HPDE6-E6E7 (cell line): ENCODE data around the gene SCARF2.
A peak's percentile ranks its signal among the peaks of the same experiment; 100 is the strongest.
"Not testable (repeated sequence)": the region's sequence is repeated elsewhere in the genome, so short reads cannot be mapped to it uniquely, and the experiment has no call there.

Experiments used
- DNase-seq: peaks from one replicate; pipeline ENCODE4 v3.0.0; 2011; ENCODE audit warnings: missing footprints; ENCODE audit errors: extremely low spot score

Gene SCARF2

DNA sequence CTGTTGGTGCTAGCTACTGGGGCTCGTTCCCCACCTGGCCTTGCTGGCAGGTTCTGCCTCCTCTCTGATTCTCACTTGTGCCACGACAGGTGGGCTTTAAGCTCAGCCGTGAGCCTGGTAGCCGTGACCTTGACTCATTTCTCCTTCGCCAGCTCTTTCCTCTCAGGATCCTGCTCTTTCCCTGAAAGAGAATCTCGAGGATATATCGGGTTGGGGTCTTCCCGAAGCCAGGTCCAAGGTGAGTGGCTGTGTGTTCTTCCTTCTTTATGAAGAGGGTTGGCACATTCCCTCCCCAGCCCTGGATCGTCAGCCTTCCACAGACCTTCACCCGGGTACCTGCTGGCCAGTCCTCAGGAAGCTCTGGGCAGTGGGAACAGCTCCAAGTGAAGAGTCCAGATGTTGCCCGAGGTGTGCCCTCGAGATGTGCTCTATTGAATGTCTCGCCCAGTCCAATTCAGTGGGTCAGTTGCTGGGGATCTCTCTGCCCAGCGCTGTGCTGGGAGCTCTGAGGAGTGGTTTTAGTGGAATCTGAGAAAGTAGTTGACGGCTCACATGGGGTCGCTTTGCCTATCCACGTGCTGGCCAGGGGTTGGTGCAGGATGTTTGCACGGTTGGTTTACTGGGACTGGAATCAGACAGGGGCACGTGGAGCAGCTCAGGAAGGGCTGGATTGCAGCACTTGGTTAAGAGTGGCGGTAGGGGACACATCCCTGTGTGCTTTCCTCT is 42.3 kb downstream of the SCARF2 start:
- no peak for DNase-seq

DNA sequence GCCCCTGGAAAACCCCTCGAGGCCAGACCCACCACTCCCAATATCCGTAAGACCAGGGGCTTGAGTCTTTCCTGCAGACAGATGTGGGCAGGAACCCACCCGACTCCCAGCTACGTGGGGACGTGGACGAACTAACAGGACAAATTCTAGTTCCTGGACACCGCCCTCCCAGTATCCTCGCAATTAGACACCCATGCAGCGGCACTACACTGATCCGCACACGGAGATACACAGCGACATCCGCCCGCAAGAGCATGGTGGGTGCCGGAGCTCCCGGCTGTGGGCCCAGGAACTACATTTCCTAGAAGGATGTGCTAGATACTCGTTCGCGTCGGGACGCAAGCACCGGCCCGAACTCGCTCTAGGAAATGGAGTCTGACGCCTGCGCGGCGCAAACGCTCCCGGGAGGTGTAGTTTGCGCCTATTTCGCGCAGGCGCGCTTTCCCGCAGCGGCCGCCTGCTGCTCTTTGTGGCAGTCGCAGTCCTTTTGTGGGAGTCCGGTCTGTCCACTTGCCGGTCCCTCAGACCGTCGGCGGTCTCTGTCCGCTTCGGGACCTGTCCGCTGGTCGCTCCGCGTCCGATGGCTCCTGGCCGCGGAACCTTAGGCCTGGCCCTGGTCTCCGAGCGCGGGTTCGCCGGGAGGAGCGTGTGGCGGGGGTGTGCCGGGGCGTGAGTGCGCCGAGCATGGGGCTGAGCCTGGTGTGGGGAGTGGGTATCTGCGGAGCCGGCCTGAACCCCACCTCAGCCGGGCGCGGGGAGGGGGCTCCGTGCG is 43.7 kb downstream of the SCARF2 start, which contains the start of gene ZNF74:
Gene ZNF74 (plus strand): TSS at position 447 of the 772 bp plus-strand sequence. CDS start 478 bp downstream, outside the sequence.
- DNase-seq: peak; percentile 84

GRCh38 chr22:20392983-20393704 is 44.5 kb downstream of the SCARF2 start:
- DNase-seq: no peak

GRCh38 chr22:20392365-20392881 is 45.2 kb downstream of the SCARF2 start:
- DNase-seq: not testable (repeated sequence)

DNA sequence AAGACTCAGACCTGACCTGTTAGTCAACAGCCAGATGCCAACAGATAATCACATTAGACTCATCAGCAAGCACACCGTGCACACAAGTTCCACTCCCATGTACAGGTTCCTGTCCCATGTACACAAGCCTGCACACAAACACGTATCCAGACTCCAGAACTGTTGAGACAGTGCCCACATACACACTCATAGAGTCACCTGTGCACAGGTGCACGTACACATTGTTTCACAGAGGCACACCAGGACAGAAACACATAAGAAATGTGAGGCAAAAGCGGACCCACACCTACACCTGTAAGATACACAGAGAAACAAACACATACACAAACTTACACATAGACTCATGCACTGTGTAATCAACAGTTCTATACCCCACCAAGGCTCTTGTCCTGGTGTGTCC is 46.4 kb downstream of the SCARF2 start:
- no peak for DNase-seq

DNA sequence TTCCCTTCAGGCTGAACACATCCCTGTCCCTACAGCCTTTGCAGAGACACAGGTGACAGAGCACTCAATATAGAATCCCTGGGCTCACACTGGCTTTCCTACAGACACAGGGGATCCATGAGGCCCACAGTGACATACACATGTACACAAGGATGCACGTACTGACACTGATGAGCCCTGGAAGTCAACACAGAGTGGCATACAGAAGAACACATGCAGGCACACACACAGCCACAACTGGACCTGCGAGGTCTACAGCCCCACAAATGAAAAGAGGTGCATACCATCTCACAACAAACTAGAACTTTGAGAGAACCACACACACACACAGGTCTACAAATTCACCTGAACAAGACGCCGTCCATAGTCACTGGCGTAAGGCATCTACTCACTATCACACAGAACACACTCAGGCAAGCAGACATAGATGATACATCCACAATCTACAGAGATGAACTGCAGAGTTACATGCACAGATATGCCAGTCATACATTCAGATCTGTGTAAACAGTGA is 47.2 kb downstream of the SCARF2 start:
- DNase-seq: no peak

DNA sequence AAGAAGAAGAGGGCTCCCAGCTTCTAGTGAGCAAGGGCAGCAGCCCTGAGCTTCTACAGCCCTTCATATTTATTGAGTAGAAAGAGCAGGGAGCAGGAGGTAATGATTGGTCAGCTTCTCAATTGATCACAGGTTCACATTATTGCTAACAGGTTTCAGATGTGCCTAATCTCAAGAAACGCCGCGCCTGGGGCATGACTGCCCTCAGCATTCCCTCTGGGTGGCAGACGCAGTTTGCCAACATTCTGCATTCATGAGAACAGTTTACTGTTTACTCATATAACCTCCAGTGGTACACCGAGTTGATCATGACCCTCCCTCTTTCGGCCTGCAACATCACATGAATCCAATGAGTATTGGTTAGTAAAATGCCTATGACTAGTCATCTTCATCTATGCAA is 48.3 kb downstream of the SCARF2 start:
- DNase-seq: no peak

GRCh38 chr22:20388200-20388599 is 49.4 kb downstream of the SCARF2 start:
- no peak for DNase-seq

- no peak for DNase-seq
Observed at GRCh38 chr22:20386972-20387371, 50.7 kb downstream of the SCARF2 start.

DNA sequence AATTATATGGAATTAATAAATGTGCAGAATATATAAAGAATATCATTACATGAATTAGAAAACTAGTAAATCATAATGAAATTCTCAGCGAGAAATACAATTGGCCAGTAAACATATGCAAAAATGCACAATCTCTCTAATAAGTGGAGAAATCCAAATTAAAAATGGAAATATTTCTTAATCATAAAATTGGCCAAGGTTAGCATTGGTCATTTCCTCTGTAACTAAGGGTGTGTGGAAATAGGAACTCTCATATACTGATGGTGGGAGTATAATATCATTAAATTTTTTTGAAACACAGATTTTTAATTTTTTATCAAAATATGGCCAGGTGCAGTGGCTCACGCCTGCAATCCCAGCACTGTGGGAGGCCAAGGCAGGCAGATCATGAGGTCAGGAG is 51.3 kb downstream of the SCARF2 start:
- no peak for DNase-seq

GRCh38 chr22:20384865-20385264 is 52.8 kb downstream of the SCARF2 start:
- DNase-seq: no peak

GRCh38 chr22:20384171-20384570 is 53.5 kb downstream of the SCARF2 start:
- DNase-seq: no peak

DNA sequence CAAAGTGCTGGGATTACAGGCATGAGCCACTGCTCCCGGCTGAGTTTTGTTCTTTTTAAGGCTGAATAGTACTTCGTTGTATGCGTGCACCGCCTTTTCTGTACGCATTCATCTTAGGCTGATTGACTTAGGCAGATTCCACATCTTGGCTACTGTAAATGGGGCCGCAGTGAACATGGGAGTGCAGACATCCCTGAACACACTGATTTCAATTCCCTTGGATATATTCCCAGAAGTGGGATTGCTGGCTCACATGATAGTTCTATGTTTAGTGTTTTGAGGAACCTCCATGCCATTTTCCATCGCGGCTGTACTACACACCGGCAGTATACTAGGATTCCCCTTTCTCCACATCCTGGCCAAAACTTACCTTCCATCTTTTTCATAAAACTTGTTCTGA is 54.1 kb downstream of the SCARF2 start:
- DNase-seq: no peak

- DNase-seq: peak; percentile 25
Observed at GRCh38 chr22:20380486-20380885, 57.1 kb downstream of the SCARF2 start.

DNA sequence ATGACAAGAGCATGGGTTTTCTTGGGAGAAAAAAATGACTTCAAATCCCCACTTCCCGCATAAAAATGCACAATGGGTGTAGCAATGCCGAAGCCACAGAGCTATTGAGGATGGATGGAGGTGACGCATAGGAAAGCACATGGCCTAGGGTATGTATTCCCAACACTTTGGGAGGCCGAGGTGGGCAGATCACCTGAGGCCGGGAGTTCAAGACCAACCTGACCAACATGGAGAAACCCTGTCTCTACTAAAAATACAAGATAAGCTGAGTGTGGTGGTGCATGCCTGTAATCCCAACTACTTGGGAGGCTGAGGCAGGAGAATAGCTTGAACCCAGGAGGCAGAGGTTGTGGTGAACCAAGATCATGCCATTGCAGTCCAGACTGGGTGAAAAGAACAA is 58.9 kb downstream of the SCARF2 start:
- not testable (repeated sequence) for DNase-seq

GRCh38 chr22:20378110-20378509 is 59.5 kb downstream of the SCARF2 start:
- no peak for DNase-seq

- not testable (repeated sequence) for DNase-seq
Observed at GRCh38 chr22:20376983-20377382, 60.6 kb downstream of the SCARF2 start.

DNA sequence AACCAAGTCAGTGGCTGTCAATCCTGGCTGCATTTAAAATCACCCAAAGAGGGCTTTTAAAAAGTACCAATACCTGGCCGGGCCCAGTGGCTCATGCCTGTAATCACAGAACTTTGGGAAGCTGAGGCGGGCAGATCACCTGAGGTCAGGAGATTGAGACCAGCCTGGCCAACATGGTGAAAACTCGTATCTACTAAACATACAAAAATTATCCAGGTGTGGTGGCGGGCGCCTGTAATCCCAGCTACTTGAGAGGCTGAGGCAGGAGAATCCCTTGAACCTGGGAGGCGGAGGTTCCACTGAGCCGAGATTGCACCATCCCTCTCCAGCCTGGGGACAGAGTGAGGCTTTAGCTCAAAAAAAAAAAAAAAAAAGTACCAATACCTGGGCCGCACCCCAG is 61.3 kb downstream of the SCARF2 start:
- DNase-seq: not testable (repeated sequence)
